Mucosa of descending colon (tissue), 3 donors: ENCODE data around the gene KLHL25. TPM values are rescaled to one million over a fixed set of nuclear protein-coding genes. Genes with fewer than 3 reads are reported as not detected.

ENCODE experiments used
- ATAC-seq: fragments of 200-7000 bp; cut with Tn5 transposase; one replicate; pipeline ENCODE4 v1.9.1; 2020; ENCODE audit warnings: mild to moderate bottlenecking, moderate library complexity
- DNase-seq, 3 donors: peaks; one replicate each; pipeline ENCODE4 v3.0.0-alpha.2; 2020
- H3K36me3 ChIP-seq: fragments of 200-600 bp; one replicate; pipeline ENCODE4 v1.8.0; 2021; ENCODE audit warnings: low read depth, mild to moderate bottlenecking
- H3K4me1 ChIP-seq: fragments of 200-600 bp; one replicate; pipeline ENCODE4 v1.8.0; 2021; ENCODE audit warnings: low read depth, mild to moderate bottlenecking
- H3K4me3 ChIP-seq: fragments of 200-600 bp; one replicate; pipeline ENCODE4 v1.8.0; 2021; ENCODE audit warnings: mild to moderate bottlenecking
- H3K9me3 ChIP-seq: fragments of 200-600 bp; one replicate; pipeline ENCODE4 v1.8.0; 2021; ENCODE audit warnings: mild to moderate bottlenecking
- intact Hi-C, 2 donors: fragments of 100-400 bp; cut with DNase I in 1 of 2; cut with micrococcal nuclease in 1 of 2; formaldehyde crosslinking; loops; one replicate each; pipeline versions ENCODE4 v1.11.0 to v1.11.1; 2022; cut with DNase I, micrococcal nuclease
- total RNA-seq, 3 donors: library from RNA; stranded (reverse); fragmentation: NEBNext Ultra II Directional in 2 of 3; extraction: Animal tissue kit (Norgen Biotek cat#: 25700) in 2 of 3; gene quantifications; one replicate each; pipeline versions ENCODE4 v1.2.1 to v1.2.4, GENCODE V29; 2021 to 2023
- TF ChIP-seq, protein P1 (sequence below): fragments of 200-600 bp; IDR thresholded peaks from one replicate; pipeline ENCODE4 v1.8.0; 2022; ENCODE audit warnings: antibody characterized with exemption, mild to moderate bottlenecking
- donor health status: DM: no; HTN: no; CAD: no; lungs with moderate emphysema.
- donor health status: DM: no; HTN: no; CAD: no.
- donor health status: DM: no; HTN: yes; CAD: no.

The KLHL25 gene
- total RNA-seq, 3 donors from 2014 or later = 7.4 to 8.8 (median 7.7) TPM

DNA sequence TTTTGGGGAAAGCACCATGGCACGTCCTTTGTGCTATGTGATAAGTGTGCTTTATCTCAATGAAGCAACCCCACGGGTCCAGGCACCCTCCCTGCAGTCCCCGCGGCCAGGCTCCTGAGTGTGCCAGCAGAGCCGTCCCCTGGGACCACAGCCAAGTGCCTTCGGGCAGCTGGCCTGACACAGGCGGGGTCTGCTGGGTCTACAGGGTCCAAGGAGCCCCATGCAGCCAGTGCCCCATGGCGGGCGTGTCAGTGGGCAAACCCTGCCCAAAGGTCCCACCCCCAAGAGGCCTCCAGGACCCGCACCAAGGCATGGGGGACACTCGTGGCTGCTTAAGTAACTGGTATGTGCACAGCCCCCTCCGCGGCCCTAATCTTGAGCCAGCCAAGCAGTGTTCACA lies 35.3 kb downstream of the KLHL25 start:
- Histone ChIP-seq H3K4me3 (no peak overlapping the region), H3K4me1 (no peaks in the 10 kb centered on the region), H3K9me3 (no peaks in the 10 kb centered on the region), H3K36me3 (no peaks in the 10 kb centered on the region)
- ATAC-seq = no peak
- TF ChIP-seq, protein P1, sequence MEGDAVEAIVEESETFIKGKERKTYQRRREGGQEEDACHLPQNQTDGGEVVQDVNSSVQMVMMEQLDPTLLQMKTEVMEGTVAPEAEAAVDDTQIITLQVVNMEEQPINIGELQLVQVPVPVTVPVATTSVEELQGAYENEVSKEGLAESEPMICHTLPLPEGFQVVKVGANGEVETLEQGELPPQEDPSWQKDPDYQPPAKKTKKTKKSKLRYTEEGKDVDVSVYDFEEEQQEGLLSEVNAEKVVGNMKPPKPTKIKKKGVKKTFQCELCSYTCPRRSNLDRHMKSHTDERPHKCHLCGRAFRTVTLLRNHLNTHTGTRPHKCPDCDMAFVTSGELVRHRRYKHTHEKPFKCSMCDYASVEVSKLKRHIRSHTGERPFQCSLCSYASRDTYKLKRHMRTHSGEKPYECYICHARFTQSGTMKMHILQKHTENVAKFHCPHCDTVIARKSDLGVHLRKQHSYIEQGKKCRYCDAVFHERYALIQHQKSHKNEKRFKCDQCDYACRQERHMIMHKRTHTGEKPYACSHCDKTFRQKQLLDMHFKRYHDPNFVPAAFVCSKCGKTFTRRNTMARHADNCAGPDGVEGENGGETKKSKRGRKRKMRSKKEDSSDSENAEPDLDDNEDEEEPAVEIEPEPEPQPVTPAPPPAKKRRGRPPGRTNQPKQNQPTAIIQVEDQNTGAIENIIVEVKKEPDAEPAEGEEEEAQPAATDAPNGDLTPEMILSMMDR = no peak
- no peak for DNase-seq
- intact Hi-C loops = no loop called here

DNA sequence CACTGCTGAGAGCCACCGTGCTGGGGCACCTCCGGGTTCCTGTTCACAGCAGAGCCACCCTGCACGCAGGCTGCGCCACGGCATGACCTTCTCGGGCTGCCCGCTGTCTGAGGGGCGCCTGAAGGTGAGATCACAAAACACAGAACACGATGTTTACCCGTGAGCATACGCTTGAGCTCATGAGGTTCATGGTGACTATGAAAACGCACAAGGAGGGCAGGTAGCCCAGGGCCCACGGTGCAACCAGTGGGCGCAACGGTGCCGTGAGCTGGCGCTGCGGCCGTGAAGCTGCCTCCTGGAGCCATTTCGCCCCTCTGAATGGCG lies 36.1 kb downstream of the KLHL25 start:
- DNase-seq (no peak), ATAC-seq (no peak)
- Histone ChIP-seq H3K36me3 (no peaks in the 10 kb centered on the region), H3K4me1 (no peaks in the 10 kb centered on the region), H3K4me3 (no peak overlapping the region), H3K9me3 (no peaks in the 10 kb centered on the region)
- intact Hi-C loops = no loop called here
- TF ChIP-seq, protein P1 = no peak

DNA sequence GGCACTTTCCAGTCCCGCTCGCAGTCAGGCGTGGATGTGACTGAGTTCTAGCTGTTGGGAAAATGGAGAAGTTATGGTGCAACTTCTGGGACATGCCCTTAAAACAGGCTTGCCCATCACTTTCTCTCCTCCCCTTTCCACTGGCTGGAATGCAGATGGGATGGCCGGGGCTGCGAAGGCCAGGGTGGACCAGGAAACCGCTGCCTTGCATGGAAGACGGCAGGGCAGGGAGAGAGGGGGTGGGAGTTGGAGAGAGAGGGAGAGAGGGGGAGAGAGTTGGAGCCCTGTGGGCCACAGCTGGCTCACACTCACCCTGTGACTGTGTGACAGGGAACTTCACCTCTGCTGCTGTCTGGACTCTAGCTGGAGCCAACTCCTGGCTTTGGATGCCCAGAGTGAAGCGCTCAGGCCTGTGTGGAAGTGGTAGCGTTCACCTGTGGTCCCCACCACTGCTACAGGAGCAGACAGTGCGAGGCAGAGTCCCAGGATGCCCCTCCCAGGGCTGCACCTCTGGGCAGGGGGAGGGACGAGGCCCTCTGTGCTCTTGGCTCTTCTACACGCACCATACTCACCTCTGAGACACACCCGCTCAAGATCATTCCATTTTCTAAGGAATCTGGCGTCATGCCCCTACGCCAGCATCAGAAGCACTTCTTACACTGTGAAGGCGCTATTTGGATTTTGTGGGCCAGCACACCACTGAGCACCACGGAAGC lies 36.6 kb downstream of the KLHL25 start:
- DNase-seq = no peak
- H3K4me1 ChIP-seq = no peaks in the 10 kb centered on the region

DNA sequence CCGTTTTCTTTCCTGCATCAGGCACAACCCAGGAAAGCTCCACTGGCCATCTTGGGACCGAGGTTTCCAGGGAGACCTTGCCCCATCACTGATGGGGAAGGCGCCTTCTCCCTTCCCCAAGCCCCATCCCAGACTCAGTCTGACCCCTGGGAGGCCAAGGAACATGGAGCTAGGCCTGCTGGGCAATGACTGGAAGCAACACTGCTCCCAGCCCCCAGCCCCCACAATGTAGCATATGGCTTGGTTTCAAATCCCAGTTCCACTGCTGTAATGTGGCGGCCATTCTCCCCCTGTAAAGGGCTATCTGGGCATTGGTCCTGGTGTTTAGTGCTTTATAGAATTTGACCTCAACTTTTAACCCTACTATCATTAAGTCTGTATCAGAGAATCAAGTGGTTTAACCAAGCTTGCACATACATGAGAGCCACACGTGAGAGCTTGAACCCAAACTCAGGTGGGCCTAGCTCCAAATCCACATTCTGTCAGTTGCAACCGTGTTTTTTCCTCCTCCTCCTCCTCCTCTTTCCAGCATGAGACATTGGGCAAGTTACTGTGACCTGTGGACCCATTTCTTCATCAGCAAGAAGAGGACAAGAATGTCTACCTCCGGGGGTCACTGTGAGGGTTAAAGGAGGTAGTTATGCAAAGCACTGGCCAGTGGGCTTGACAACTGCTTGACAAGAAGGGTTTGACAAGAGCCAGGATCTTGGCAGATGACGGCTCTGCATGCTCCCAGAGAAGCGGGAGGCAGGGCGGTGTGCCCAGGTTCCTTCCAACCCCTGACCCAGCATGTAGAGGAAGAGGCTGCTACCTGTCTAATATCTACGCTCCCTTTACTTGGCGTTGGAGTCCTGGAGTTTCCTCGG lies 37.4 kb downstream of the KLHL25 start:
- no peak overlapping the region for H3K4me3 ChIP-seq
- no peaks in the 10 kb centered on the region for H3K9me3 ChIP-seq
- ATAC-seq = no peak
- no peaks in the 10 kb centered on the region for H3K4me1 ChIP-seq
- DNase-seq = no peak
- intact Hi-C loops = no loop called here
- H3K36me3 ChIP-seq = no peaks in the 10 kb centered on the region
- TF ChIP-seq, protein P1 = no peak

More for the DNA sequence above, 36.6 kb downstream of the KLHL25 start:
- H3K4me3 ChIP-seq = no peak overlapping the region
- no peak for ATAC-seq
- no peaks in the 10 kb centered on the region for H3K9me3 ChIP-seq
- intact Hi-C loops = no loop called here
- H3K36me3 ChIP-seq = no peaks in the 10 kb centered on the region
- TF ChIP-seq, protein P1 = no peak

DNA sequence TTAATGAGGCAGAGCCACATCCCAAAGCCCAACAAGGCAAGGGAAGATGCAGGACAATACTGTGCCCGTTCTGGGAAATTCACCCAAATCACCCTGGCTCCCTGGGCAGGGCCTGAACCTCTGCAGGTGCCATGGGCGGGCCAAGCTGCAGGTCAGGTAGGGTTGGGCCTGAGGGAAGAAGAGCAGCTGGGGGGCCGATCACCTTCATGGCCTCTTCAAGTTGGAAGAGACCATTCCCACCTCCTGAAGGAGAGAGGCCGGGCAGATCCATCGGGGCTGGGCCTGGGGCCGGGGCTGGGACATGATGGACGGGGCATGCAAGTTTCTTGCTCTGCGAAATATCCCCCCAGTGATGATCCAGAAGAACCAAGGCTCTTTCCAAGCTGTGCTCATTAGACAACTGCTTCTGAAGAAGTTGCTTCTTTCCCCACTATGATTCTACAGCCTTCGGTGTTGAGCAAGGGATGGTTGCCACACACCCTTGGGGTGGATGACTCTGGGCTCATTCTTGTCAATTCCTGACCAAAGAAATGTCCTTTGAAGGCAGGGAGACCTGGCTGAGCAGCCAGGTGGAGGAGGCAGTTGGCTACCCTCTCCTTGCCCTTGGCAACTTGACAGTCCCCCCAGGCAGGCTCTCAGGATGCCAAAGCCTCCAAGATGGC lies 38.2 kb downstream of the KLHL25 start:
- no peaks in the 10 kb centered on the region for H3K36me3 ChIP-seq

More for the DNA sequence above, 38.2 kb downstream of the KLHL25 start:
- no peak for ATAC-seq
- DNase-seq = no peak
- no peaks in the 10 kb centered on the region for H3K9me3 ChIP-seq
- no peak overlapping the region for H3K4me3 ChIP-seq
- TF ChIP-seq, protein P1 = no peak
- no peaks in the 10 kb centered on the region for H3K4me1 ChIP-seq
- intact Hi-C loops = no loop called here
